HepG2 (cell line): ENCODE results near the gene YIPF2. TPM values are rescaled to one million over a fixed set of nuclear protein-coding genes. Genes with fewer than 3 reads are reported as not detected.
A peak's percentile ranks its signal among the peaks of the same experiment; 100 is the strongest.

Source experiments
- AGO2 ChIP-seq: fragments of 200-400 bp; formaldehyde crosslinking; optimal IDR thresholded peaks from 2 replicates; pipeline ENCODE3; 2017; ENCODE audit warnings: mild to moderate bottlenecking, low read depth, low read length, moderate library complexity
- BCL6 ChIP-seq: IDR thresholded peaks from 2 replicates; pipeline ENCODE4 v1.6.1; 2016; ENCODE audit warnings: missing genetic modification reagents, missing compliant biosample characterization
- CCAR2 ChIP-seq: fragments of 200-400 bp; formaldehyde crosslinking; optimal IDR thresholded peaks from 2 replicates; pipeline ENCODE3; 2018; ENCODE audit warnings: low read depth, mild to moderate bottlenecking, low read length, moderate library complexity
- FOXA1 ChIP-seq, 2 experiments: fragments of 450-650 bp in 1 of 2; sonication (generic) in 1 of 2; formaldehyde crosslinking in 1 of 2; IDR thresholded peaks; 2 replicates each; pipeline versions ENCODE4 v1.4.0 to v1.6.1; 2016 to 2020; ENCODE audit warnings: missing genetic modification reagents in 1 of 2
- FOXA3 ChIP-seq: IDR thresholded peaks from 2 replicates; pipeline ENCODE4 v1.6.1; 2016; ENCODE audit warnings: missing genetic modification reagents, missing compliant biosample characterization
- FOXJ3 ChIP-seq: sonication (generic); formaldehyde crosslinking; IDR thresholded peaks from 2 replicates; pipeline ENCODE4 v1.4.0; 2020; ENCODE audit warnings: missing genetic modification reagents, mild to moderate bottlenecking, borderline replicate concordance
- KAT8 ChIP-seq: IDR thresholded peaks from 2 replicates; pipeline ENCODE4 v1.6.1; 2016; ENCODE audit warnings: missing genetic modification reagents, missing compliant biosample characterization
- MEIS2 ChIP-seq: sonication (generic); formaldehyde crosslinking; IDR thresholded peaks from 2 replicates; pipeline ENCODE4 v1.9.0; 2021; ENCODE audit warnings: mild to moderate bottlenecking, missing genetic modification reagents
- PHF20 ChIP-seq: sonication (generic); formaldehyde crosslinking; IDR thresholded peaks from 2 replicates; pipeline ENCODE4 v1.5.0; 2020; ENCODE audit warnings: mild to moderate bottlenecking, missing genetic modification reagents
- PRDM10 ChIP-seq: sonication (generic); formaldehyde crosslinking; IDR thresholded peaks from 2 replicates; pipeline ENCODE4 v1.4.0; 2020; ENCODE audit warnings: low read depth, missing genetic modification reagents
- RELA ChIP-seq: sonication (generic); formaldehyde crosslinking; IDR thresholded peaks from 2 replicates; pipeline ENCODE4 v1.4.0; 2020; ENCODE audit warnings: missing genetic modification reagents
- SETDB1 ChIP-seq: sonication (generic); formaldehyde crosslinking; IDR thresholded peaks from 2 replicates; pipeline ENCODE4 v1.5.1; 2020; ENCODE audit warnings: missing genetic modification reagents, mild to moderate bottlenecking, borderline replicate concordance
- TCF12 ChIP-seq, 2 experiments: fragments of 450-650 bp in 1 of 2; sonication (generic) in 1 of 2; formaldehyde crosslinking in 1 of 2; IDR thresholded peaks; 2 replicates each; pipeline versions ENCODE4 v1.6.1 to v1.8.0; 2017 to 2022; ENCODE audit warnings: antibody characterized with exemption in 1 of 2, mild to moderate bottlenecking in 1 of 2, missing genetic modification reagents in 1 of 2, moderate library complexity in 1 of 2
- YEATS4 ChIP-seq: sonication (generic); formaldehyde crosslinking; IDR thresholded peaks from 2 replicates; pipeline ENCODE4 v1.4.0; 2020; ENCODE audit warnings: missing genetic modification reagents, borderline replicate concordance
- ZNF138 ChIP-seq: sonication (generic); formaldehyde crosslinking; IDR thresholded peaks from 2 replicates; pipeline ENCODE4 v1.5.0; 2020; ENCODE audit warnings: mild to moderate bottlenecking, low read depth, missing genetic modification reagents
- ZNF260 ChIP-seq: sonication (generic); formaldehyde crosslinking; IDR thresholded peaks from 2 replicates; pipeline ENCODE4 v1.4.0; 2020; ENCODE audit warnings: missing genetic modification reagents, low read depth, mild to moderate bottlenecking, borderline replicate concordance
- ZNF367 ChIP-seq: sonication (generic); formaldehyde crosslinking; IDR thresholded peaks from 2 replicates; pipeline ENCODE4 v1.4.0; 2020; ENCODE audit warnings: missing genetic modification reagents, borderline replicate concordance
- ZNF607 ChIP-seq: sonication (generic); formaldehyde crosslinking; IDR thresholded peaks from 2 replicates; pipeline ENCODE4 v1.5.1; 2020; ENCODE audit warnings: missing genetic modification reagents, mild to moderate bottlenecking, borderline replicate concordance
- ZNF713 ChIP-seq: sonication (generic); formaldehyde crosslinking; IDR thresholded peaks from 2 replicates; pipeline ENCODE4 v1.4.0; 2020; ENCODE audit warnings: mild to moderate bottlenecking, missing genetic modification reagents
- ZNF747 ChIP-seq: sonication (generic); formaldehyde crosslinking; IDR thresholded peaks from 2 replicates; pipeline ENCODE4 v1.8.1; 2023; ENCODE audit warnings: missing genetic modification reagents, mild to moderate bottlenecking, borderline replicate concordance
- ZSCAN31 ChIP-seq: sonication (generic); formaldehyde crosslinking; IDR thresholded peaks from 2 replicates; pipeline ENCODE4 v1.5.0; 2020; ENCODE audit warnings: low read depth, mild to moderate bottlenecking, missing genetic modification reagents
- polyA plus RNA-seq, 8 experiments: library from polyadenylated mRNA; depleted of rRNA in 3 of 8; stranded (reverse) in 7 of 8; unstranded in 1 of 8; fragments of >200 nt; fragmentation: Illumina TruSeq in 4 of 8; extraction: Trizol in 4 of 8; gene quantifications; 2 replicates each; pipeline versions ENCODE4 v1.2.1 to v1.2.3, GENCODE V29; 2011 to 2016; ENCODE audit warnings: low read depth in 4 of 8, missing spikeins in 1 of 8, mixed read lengths in 1 of 8; ENCODE audit not compliant: insufficient read depth in 1 of 8
- total RNA-seq, 5 experiments: library from RNA; depleted of rRNA; stranded (reverse); fragments of >200 nt; fragmentation: Illumina TruSeq; extraction: Trizol; gene quantifications; 2 replicates each; pipeline ENCODE4 v1.2.3, GENCODE V29; 2016; ENCODE audit warnings: low read depth in 1 of 5
- TF ChIP-seq, protein P1 (sequence below), 2 experiments: IDR thresholded peaks; 2 replicates each; pipeline ENCODE4 v1.6.1; 2011 to 2012; ENCODE audit warnings: low read length in 2 of 2, borderline replicate concordance in 1 of 2, low read depth in 1 of 2, mild to moderate bottlenecking in 1 of 2, moderate library complexity in 1 of 2

YIPF2 gene
- total and polyA plus RNA-seq, 2 of the 13 experiments (the other 11 are each of a cell fraction or from before 2014, with no cell fraction given): 37.3 to 53.2 TPM

DNA sequence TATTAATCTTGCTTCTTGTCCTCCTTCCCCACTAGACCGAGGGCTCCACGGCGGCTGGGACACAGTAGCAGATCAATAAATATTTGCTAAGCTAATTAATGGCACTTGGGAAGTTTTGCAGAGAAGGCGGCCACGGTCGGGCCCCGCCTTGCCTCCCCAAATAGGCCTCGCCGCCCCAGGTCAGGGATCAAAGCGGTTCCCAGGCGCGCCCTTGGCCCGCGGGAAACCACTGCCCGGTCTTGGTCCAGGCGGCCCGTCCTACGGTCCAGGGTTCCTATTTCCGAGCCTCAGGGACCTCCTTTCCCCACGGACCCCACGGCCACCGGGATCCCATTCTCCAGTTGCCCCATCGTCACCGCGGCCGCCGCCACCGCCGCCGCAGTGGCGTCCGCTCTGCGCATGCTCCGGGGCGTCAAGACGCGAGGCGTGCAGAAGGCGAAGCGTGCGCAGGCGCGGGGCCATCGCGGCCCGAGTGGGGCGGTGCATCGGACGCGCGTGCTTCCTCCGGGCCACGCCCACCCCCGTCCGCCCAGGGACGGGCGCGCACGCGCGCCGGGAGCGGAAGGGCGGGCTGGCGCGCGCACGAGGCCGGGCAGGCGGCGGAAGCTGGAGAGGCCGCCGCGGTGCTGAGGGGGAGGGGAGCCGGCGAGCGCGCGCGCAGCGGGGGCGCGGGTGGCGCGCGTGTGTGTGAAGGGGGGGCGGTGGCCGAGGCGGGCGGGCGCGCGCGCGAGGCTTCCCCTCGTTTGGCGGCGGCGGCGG, 32.1 kb upstream of the YIPF2 start, which contains the start of gene SMARCA4 (continued):
- no peak for TF ChIP-seq FOXA1 (IDR thresholded peaks at IDR 0.05)
- no peak for TF ChIP-seq FOXA1 (CRISPR knock-in tag; IDR thresholded peaks at IDR 0.05)
- no peak for TF ChIP-seq FOXJ3 (CRISPR knock-in tag)
- no peak for TF ChIP-seq CCAR2
- peak; percentile 75; the same call in 1 of the 2 replicates for TF ChIP-seq PHF20 (CRISPR knock-in tag)
- TF ChIP-seq TCF12 (IDR thresholded peaks at IDR 0.05): no peak
- peak; percentile 67; the same call in 1 of the 2 replicates for TF ChIP-seq TCF12 (CRISPR knock-in tag; IDR thresholded peaks at IDR 0.05)
- TF ChIP-seq AGO2: peak; percentile 85
- peak; percentile 75; the same call in 1 of the 2 replicates for TF ChIP-seq YEATS4
- no peak for TF ChIP-seq SETDB1 (CRISPR knock-in tag)
- no peak for TF ChIP-seq ZNF260 (CRISPR knock-in tag)
- TF ChIP-seq ZNF713 (CRISPR knock-in tag): no peak
- TF ChIP-seq MEIS2 (CRISPR knock-in tag): no peak; the same call in 1 of the 2 replicates
- no peak for TF ChIP-seq ZNF367 (CRISPR knock-in tag)
- no peak for TF ChIP-seq RELA (CRISPR knock-in tag)
- TF ChIP-seq, protein P1, sequence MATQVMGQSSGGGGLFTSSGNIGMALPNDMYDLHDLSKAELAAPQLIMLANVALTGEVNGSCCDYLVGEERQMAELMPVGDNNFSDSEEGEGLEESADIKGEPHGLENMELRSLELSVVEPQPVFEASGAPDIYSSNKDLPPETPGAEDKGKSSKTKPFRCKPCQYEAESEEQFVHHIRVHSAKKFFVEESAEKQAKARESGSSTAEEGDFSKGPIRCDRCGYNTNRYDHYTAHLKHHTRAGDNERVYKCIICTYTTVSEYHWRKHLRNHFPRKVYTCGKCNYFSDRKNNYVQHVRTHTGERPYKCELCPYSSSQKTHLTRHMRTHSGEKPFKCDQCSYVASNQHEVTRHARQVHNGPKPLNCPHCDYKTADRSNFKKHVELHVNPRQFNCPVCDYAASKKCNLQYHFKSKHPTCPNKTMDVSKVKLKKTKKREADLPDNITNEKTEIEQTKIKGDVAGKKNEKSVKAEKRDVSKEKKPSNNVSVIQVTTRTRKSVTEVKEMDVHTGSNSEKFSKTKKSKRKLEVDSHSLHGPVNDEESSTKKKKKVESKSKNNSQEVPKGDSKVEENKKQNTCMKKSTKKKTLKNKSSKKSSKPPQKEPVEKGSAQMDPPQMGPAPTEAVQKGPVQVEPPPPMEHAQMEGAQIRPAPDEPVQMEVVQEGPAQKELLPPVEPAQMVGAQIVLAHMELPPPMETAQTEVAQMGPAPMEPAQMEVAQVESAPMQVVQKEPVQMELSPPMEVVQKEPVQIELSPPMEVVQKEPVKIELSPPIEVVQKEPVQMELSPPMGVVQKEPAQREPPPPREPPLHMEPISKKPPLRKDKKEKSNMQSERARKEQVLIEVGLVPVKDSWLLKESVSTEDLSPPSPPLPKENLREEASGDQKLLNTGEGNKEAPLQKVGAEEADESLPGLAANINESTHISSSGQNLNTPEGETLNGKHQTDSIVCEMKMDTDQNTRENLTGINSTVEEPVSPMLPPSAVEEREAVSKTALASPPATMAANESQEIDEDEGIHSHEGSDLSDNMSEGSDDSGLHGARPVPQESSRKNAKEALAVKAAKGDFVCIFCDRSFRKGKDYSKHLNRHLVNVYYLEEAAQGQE (IDR thresholded peaks at IDR 0.05; ENCODE audit: borderline replicate concordance in 1 of 2, low read depth in 1 of 2, low read length in 2 of 2): no peak
- TF ChIP-seq KAT8 (CRISPR knock-in tag): peak; percentile 72; the same call in 1 of the 2 replicates
- peak; percentile 20; the same call in 1 of the 2 replicates for TF ChIP-seq BCL6 (CRISPR knock-in tag)
- TF ChIP-seq ZNF747: peak; percentile 91
- peak; percentile 82 for TF ChIP-seq ZNF607
- peak; percentile 94 for TF ChIP-seq ZSCAN31 (CRISPR knock-in tag)
- TF ChIP-seq ZNF138: peak; percentile 60; the same call in 1 of the 2 replicates
- TF ChIP-seq FOXA3 (CRISPR knock-in tag): peak; percentile 24; the same call in 1 of the 2 replicates
- TF ChIP-seq PRDM10: 0 out of 2 replicates have a peak, but pooled peaks have one; percentile 31
